ENCODE data around the gene EGFLAM. TPM values are rescaled to one million over a fixed set of nuclear protein-coding genes. Genes with fewer than 3 reads are reported as not detected.

The EGFLAM gene
- polyA plus RNA-seq, 3 donors, result 7.2 to 11.5 (median 9.6) TPM

- peak in 1 of 11 donors; percentile 8 for DNase-seq (ENCODE audit: extremely low read depth in 1 of 11, low read depth in 9 of 11, low spot score in 4 of 11)
These were observed 379 bp upstream of the EGFLAM start for GRCh38 chr5:38258042-38258318.

DNA sequence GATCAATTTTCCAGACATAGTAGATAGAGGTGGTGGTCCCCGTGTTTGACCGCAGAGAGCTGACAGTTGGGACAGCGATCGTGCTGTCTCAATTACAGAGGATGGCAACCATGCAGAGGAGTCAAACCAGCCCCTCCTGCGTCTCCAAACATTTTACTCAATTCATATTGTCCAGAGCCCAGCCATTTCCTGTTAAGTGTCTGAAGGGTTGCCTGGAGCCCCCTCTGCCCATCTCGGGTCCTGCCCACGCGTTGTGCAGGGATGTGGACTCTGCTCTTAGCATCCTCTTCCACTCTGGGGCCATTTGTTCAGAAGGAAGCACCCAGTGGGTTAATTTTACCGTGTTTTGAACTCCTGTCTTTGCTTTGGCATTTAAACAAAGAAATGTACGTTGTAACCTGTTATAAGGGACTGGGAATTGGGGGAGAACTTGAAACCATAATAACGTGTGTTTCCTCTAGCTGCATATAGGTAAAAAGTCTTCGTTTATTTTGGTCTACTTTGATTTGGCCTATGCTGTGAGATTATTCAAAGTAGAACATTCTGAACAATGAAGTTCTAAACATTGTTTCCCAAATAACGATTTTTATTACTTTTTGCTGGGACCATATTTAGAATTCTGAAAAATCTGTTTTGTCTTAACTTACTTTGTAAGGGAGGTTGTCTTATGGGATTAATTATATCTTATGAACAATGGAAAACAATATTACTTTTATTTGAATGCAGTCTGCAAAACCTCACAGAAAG is 876 bp downstream of the EGFLAM start:
- no peak for DNase-seq (ENCODE audit: extremely low read depth in 1 of 11, low read depth in 9 of 11, low spot score in 4 of 11)

DNA sequence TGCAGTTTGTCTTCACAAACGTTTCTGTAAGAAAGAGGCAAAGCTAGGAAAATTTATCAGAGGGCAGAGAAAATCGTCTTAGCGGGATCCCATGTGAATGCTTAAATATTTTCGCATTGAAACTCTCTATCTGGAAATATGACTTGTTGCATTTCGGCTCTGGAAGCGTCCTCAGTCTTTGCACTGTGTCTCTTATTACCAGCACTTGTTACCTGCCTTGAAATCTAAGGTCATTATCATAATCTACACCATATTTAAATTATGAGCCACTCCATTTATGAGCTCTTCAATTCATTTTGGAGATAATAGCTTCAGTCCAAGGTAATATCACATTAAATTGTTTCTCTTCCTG is 1.4 kb downstream of the EGFLAM start:
- no peak for DNase-seq (ENCODE audit: extremely low read depth in 1 of 11, low read depth in 9 of 11, low spot score in 4 of 11)

DNA sequence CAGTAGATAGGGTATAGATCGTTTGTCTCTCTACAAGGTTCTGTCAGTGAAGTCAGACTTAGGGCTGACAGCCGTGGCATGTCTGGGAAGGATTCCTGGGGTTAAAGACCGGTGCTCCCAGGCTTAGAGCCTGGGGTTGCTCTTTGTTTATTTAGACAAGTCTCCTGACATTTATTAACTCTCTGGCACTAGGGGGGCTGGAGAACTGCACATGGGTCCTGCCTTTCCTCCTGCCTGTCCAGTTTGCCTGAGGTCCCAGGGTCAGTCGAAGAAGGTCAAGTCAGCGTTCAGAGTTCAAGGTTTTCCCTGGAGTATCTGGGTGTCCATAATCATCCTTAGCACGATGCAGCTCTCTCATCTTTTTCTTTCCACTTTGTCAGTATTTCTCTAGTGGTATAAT is 5.6 kb downstream of the EGFLAM start:
- peak in 1 of 11 donors; percentile 14 for DNase-seq (ENCODE audit: extremely low read depth in 1 of 11, low read depth in 9 of 11, low spot score in 4 of 11)

- peak in 8 of 11 donors; percentile 55 to 77 (median 67) for DNase-seq (ENCODE audit: extremely low read depth in 1 of 11, low read depth in 9 of 11, low spot score in 4 of 11)
These were observed 7.3 kb downstream of the EGFLAM start for GRCh38 chr5:38265546-38266179.

DNA sequence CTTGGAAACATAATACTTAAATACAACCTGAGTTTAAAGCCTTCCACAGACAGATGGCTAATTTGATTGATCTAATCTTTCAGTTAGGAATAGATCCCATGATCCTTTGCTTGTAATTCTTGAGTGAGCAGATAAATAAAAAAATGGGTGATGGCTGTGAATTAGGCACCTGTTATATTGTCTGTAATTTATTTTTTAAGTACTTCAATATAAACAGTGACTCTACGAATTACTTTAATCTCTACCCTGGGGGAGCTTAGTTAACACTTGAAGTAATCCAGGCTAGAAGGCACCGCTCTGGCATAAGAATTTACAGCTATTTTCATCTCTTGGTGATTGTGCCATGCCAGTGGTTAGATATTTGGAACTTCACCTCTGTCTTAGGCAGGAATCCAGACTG is 9.0 kb downstream of the EGFLAM start:
- DNase-seq (ENCODE audit: extremely low read depth in 1 of 11, low read depth in 9 of 11, low spot score in 4 of 11), result no peak

- no peak for DNase-seq (ENCODE audit: extremely low read depth in 1 of 11, low read depth in 9 of 11, low spot score in 4 of 11)
These were observed 15.3 kb downstream of the EGFLAM start for GRCh38 chr5:38273626-38274025.

GRCh38 chr5:38274370-38274769 is 16.0 kb downstream of the EGFLAM start:
- no peak for DNase-seq (ENCODE audit: extremely low read depth in 1 of 11, low read depth in 9 of 11, low spot score in 4 of 11)

DNA sequence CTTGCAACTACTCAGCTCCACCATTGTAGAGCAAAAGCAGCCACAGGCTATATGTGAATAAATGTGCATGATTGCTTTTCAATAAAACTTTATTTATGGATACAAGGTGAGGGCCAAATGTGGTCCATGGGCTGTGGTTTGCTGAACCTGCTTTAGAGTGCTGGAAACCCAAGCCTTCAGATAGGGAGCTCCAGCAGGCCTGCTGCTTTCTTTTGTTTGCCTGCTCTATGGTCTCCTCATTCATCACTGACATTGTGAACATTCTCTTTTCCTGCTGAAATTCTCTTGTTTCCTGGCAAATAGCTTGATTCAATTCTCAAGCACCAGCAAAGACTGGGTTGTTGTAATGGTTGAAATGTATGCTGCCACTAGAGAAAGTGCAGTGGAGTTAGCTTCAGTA is 26.0 kb downstream of the EGFLAM start:
- DNase-seq (ENCODE audit: extremely low read depth in 1 of 11, low read depth in 9 of 11, low spot score in 4 of 11), result no peak

- DNase-seq (ENCODE audit: extremely low read depth in 1 of 11, low read depth in 9 of 11, low spot score in 4 of 11), result no peak
These were observed 26.9 kb downstream of the EGFLAM start for GRCh38 chr5:38285226-38285625.

DNA sequence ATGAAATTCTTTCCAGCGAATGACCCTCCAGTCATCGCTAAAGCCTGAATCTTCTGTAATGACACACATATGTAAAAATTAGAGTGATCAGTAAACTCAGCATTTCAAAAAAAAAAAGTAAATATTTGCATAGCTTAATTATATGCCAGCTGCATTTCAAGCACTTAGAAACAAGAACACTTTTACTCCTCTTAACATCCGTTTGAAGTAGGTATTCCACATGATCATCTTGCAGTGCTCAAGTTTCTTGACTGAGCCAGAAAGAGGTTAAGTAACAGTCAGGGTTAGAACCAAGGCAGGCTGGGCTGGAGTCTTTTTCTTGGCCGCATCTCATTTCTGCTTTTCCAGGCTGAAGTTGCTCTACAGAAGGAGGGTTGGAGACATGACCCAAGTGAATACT is 27.6 kb downstream of the EGFLAM start:
- no peak for DNase-seq (ENCODE audit: extremely low read depth in 1 of 11, low read depth in 9 of 11, low spot score in 4 of 11)

DNA sequence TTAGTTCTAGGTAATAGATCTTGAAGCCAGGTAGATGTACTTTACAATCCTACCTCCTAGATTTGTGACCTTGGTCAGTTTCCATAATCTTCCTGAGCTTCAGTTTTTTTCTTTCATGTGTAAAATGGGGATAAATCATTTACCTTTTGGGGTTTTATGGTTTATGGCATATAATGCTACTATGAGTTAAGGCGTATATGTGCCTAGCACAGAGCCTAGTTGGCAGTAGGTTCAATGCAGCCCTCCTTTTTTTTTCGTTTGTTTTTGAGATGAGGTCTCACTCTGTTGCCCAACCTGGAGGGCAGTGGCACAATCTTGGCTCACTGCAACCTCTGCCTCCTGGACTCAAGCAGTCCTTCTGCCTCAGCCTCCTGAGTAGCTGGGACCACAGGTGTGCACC is 28.8 kb downstream of the EGFLAM start:
- no peak for DNase-seq (ENCODE audit: extremely low read depth in 1 of 11, low read depth in 9 of 11, low spot score in 4 of 11)

- no peak for DNase-seq (ENCODE audit: extremely low read depth in 1 of 11, low read depth in 9 of 11, low spot score in 4 of 11)
These were observed 31.1 kb downstream of the EGFLAM start for GRCh38 chr5:38289457-38289856.

GRCh38 chr5:38290028-38290653 is 31.8 kb downstream of the EGFLAM start:
- DNase-seq (ENCODE audit: extremely low read depth in 1 of 11, low read depth in 9 of 11, low spot score in 4 of 11), result no peak

GRCh38 chr5:38291355-38291754 is 33.0 kb downstream of the EGFLAM start:
- DNase-seq (ENCODE audit: extremely low read depth in 1 of 11, low read depth in 9 of 11, low spot score in 4 of 11), result no peak

GRCh38 chr5:38292228-38292627 is 33.9 kb downstream of the EGFLAM start:
- DNase-seq (ENCODE audit: extremely low read depth in 1 of 11, low read depth in 9 of 11, low spot score in 4 of 11), result no peak

DNA sequence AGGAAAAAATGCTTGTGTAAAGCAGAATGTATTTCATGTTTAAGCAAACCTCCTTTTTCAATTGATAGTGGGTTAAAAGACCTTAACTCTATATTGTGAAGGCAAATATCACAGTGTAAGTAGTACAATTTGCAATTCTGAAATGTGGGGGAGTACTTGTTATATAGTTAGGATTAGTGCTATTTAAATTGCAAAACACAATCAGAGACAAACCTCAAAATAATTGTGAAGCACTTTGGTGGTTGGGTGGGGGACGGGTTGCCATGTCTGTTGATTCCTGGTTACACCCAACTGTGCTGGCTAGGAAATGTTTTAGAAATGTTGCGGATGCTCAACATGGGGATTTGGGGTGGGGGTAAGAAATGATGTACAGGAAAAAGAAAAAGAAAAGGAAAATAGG is 37.4 kb downstream of the EGFLAM start:
- DNase-seq (ENCODE audit: extremely low read depth in 1 of 11, low read depth in 9 of 11, low spot score in 4 of 11), result no peak

GRCh38 chr5:38297830-38298608 is 39.7 kb downstream of the EGFLAM start:
- DNase-seq (ENCODE audit: extremely low read depth in 1 of 11, low read depth in 9 of 11, low spot score in 4 of 11), result peak in 4 of 11 donors; percentile 8 to 17 (median 13)

GRCh38 chr5:38299585-38299984 is 41.2 kb downstream of the EGFLAM start:
- DNase-seq (ENCODE audit: extremely low read depth in 1 of 11, low read depth in 9 of 11, low spot score in 4 of 11), result no peak

DNA sequence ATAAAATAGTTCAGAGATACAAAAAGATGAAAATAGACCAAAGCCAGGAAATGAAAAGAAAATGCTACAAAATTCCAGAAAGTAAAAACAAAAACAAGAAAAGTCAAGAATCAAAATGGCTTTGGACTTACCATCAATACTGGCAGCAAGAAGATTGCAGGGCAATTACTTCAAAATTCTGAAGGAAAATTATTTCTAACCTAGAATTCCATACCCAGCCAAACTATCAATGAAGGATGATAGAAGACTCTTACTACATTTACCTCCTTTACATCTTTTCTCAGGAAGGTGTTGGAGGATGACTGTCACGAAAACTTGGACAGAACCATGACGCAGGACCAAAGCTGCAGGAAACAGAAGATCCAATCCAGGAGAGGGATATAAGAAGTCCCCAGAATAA is 46.8 kb downstream of the EGFLAM start:
- no peak for DNase-seq (ENCODE audit: extremely low read depth in 1 of 11, low read depth in 9 of 11, low spot score in 4 of 11)
